Right renal pelvis (tissue), 4 donors: ENCODE results near the gene KDM5B. TPM values are rescaled to one million over a fixed set of nuclear protein-coding genes. Genes with fewer than 3 reads are reported as not detected.
"Not testable (repeated sequence)": the region's sequence is repeated elsewhere in the genome, so short reads cannot be mapped to it uniquely, and the experiment has no call there.

Source experiments
- DNase-seq, 4 donors: peaks; one replicate each; pipeline ENCODE4 v3.0.0-alpha.2; 2013; ENCODE audit warnings: low read depth in 4 of 4, low spot score in 3 of 4, missing footprints in 1 of 4
- polyA plus RNA-seq, 4 donors: library from polyadenylated mRNA; unstranded; fragments of 120-200 nt; gene quantifications; one replicate each; pipeline ENCODE4 v1.2.1, GENCODE V29; 2013; ENCODE audit not compliant: insufficient read length in 4 of 4

Gene KDM5B
- polyA plus RNA-seq, 4 donors = 87.2 to 106 (median 99.6) TPM

DNA sequence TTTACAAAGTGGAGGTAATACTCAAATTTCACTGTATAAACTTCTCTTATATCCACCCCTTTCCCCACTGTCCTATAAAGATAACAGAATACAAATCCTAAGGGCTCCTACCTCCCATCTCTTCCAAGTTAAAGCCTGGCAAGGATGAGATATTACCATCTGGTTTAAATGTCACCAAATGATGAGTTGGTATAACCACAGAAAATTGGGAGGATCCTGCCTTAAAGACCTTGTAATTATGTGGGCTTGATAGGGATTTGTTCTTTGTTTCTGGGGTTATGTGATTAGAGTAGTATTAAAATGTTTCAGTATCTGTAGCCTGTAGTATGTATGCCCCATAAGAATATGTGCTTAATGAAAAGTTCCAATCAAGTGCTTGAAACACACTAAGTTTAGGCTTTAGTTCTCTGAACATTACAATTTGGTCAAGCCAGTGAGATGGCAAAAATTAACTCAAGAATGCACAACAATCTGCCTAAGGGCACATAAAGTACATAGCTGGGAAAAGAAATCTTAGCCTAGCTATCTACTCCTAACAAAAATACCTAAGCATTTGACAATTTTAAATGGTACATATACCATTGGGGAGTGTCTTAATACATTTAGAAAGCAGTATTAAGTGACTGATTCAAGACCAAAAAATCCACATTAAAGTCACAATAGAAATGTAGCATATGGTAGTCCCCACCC, 14.0 kb downstream of the KDM5B start:
- no peak for DNase-seq

- no peak for DNase-seq
These were observed 17.0 kb downstream of the KDM5B start for GRCh38 chr1:202791077-202791747.

DNA sequence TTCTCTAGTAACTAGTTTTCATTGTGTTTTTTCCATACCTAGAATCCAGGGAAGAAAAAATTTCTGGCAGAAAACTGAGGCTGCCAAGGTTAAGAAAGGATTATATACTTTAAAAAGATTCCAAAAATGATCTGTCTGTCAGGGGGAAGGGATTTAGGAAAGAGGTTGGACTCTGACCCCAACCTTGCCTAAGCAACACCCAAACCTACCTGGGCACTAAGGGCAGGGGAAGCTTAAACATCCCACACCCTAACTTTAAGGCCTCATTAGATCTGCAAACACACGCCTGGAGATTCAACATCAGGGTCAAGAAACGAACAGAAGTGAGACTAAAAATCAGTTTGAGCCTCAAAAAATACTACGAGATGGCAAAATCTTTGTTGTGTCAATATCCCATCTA, 19.4 kb downstream of the KDM5B start:
- DNase-seq = no peak

- DNase-seq = no peak
These were observed 21.4 kb downstream of the KDM5B start for GRCh38 chr1:202786804-202787203.

- no peak for DNase-seq
These were observed 27.0 kb downstream of the KDM5B start for GRCh38 chr1:202781180-202781579.

DNA sequence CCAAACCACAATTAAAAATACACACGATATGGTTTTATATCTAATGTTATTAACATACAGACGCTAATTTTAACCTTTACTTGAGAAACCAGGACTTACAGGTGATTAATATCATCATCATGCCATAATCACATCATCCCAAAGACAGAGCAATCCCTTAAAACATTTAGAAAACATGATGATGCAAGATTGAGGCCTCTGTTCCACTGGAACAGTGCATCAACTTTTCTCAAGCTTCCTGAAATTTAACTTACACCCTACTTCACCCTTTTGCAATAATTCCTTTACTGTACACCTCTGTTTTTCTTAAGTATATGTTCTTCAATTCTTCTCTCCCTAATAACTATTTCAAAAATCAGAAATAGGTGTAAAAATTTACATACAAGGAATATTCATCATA, 38.1 kb downstream of the KDM5B start:
- no peak for DNase-seq

DNA sequence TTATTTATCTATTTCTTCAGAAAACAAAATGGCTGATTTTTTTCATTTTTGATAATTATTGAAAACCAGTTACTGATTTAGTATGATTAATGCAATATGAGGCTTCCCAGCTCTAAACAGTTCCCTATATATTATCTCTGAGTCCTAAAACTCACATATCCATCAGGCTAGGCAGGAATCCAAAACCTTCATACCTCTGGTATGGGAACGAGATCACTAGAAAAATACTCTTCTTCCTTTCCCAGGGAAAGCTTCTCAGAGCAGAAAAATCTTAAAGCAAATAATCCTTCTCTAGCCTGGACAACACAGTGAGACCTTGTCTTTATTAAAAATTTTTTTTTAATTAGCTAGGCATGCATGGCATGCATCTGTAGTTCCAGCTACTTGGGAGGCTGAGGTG, 42.5 kb downstream of the KDM5B start:
- no peak for DNase-seq

- DNase-seq = no peak
These were observed 46.2 kb downstream of the KDM5B start for GRCh38 chr1:202762019-202762418.

GRCh38 chr1:202760589-202760988, 47.6 kb downstream of the KDM5B start:
- DNase-seq = no peak

DNA sequence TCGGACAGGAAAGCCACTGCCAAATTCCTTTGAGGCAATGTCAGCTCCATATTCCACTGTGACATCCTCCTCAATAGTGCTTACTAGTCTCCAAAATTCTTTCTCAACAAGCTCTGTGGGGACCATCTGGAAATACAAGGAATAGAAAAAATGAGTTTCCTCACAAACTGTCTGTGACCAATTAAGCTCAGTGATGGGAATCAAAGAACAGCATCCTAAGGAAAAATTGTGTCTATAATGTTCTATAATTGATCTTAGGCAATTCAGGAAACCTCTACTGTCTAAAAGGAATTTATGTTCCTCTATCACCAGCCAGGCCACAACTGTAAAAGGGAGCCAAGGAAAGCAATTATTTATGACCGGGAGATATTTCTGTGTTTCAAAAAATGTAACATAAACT, 51.8 kb downstream of the KDM5B start:
- no peak for DNase-seq

DNA sequence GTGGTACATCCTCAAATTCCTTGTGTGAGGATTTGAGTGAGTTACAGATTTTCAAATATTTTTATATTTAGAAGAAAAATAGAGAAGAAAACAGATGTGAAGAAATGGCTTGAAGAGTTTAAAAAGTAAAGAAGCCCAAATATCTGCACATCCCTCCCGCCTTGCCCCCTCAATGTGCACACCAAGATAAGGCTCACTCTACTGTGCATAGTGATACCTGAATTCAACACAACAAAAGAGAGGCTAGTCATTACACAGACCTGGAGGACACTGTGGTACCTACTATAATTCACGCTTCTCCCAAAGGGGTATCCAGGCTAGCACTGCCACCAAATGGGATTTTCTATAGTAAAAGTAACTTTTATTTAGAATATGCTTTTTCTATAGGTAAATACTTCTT, 53.9 kb downstream of the KDM5B start:
- DNase-seq = no peak

DNA sequence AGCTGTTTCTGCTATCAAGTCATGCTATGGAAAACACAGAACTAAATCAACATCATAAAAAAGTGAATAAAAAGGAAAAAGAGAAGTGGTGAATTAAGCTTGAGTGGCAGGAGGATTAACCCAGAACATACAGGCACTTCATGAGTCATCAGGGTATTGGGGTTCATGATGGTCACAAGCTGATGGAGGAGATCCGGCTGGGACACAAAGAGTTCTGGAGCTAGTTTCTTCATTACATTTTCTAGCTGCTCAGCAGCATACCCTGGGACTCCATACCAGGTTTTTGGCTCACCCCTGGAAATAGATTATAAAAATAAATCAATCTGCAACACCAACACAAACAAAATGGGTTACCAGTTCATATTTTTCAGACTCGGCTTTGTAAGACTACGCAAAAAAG, 55.4 kb downstream of the KDM5B start:
- peak; percentile 23 to 59 (median 41) for DNase-seq

GRCh38 chr1:202750761-202751160, 57.5 kb downstream of the KDM5B start:
- no peak for DNase-seq

DNA sequence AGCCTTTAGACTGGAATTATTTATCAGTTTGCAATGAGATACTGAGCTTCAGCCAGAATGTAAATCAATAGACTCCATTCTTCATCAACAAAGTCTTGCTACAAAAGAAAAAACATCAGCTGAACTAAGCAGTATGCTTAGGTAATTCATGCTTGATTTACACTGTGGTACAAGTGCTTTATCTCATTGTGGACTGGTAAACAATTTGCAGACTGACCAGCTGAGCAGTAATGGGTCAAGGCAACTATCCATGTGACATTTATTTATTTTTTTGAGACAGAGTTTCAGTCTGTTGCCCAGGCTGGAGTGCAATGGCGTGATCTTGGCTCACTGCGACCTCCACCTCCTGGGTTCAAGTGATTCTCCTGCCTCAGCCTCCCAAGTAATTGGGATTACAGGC, 58.2 kb downstream of the KDM5B start:
- DNase-seq = no peak

- DNase-seq = no peak
These were observed 62.8 kb downstream of the KDM5B start for GRCh38 chr1:202745323-202745888.

GRCh38 chr1:202744770-202745169, 63.5 kb downstream of the KDM5B start:
- DNase-seq = not testable (repeated sequence)

DNA sequence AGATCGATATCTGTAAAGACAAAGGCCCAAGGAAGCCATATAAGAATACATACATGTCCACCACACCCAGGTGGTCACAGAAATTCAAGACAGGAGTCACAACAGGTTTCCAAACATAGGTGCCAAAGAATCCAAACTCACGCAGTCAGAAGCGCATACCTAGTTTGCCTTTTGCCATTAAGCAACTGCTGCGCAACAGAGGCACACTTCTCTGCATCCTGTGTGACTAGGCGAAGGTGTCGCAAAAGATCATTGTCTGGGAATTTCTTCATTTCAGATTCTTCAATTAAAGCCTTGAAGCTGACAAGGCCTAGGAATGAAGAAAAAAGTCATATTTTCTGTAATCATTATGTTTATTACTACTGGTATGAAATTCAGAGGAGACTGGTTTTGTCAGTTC, 65.7 kb downstream of the KDM5B start:
- DNase-seq = no peak

GRCh38 chr1:202733251-202733650, 75.0 kb downstream of the KDM5B start:
- DNase-seq = no peak

GRCh38 chr1:202728951-202729350, 79.3 kb downstream of the KDM5B start:
- no peak for DNase-seq

- no peak for DNase-seq
These were observed 82.7 kb downstream of the KDM5B start for GRCh38 chr1:202725526-202725925.

GRCh38 chr1:202723708-202724107, 84.5 kb downstream of the KDM5B start:
- DNase-seq = no peak

GRCh38 chr1:202723046-202723445, 85.2 kb downstream of the KDM5B start:
- DNase-seq = not testable (repeated sequence)
